Fibroblast of skin of abdomen (primary cell): Measurements from ENCODE around the gene TBL1X.
A peak's percentile ranks its signal among the peaks of the same experiment; 100 is the strongest.
"Not testable (repeated sequence)": the region's sequence is repeated elsewhere in the genome, so short reads cannot be mapped to it uniquely, and the experiment has no call there.

Source experiments
- DNase-seq: peaks from one replicate; pipeline ENCODE4 v3.0.0-alpha.2; 2013

TBL1X gene

DNA sequence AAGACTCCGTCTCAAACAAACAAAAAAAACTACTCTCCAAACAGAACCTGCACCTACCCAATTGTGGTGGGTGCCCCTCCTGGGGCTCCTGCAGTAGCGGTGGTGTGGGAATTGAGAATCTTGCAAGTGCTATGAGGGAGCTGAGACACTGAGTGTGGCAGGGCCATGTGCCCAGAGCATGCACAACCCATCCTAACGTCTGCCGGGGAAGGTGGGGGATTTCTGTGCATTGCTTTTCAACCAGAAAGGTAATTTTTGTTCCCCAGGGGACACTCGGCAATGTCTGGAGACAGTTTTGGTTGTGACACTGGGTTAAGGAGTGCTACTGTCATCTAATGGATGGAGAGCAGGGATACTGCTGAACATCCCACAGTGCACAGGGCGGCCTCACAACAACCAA lies 35.7 kb downstream of the TBL1X start:
- no peak for DNase-seq

GRCh38 chrX:9501362-9501761 lies 36.5 kb downstream of the TBL1X start:
- DNase-seq: no peak

GRCh38 chrX:9503261-9503660 lies 38.4 kb downstream of the TBL1X start:
- no peak for DNase-seq

- DNase-seq: no peak
These were observed 45.5 kb downstream of the TBL1X start for GRCh38 chrX:9510366-9510765.

- no peak for DNase-seq
These were observed 46.1 kb downstream of the TBL1X start for GRCh38 chrX:9510980-9511379.

DNA sequence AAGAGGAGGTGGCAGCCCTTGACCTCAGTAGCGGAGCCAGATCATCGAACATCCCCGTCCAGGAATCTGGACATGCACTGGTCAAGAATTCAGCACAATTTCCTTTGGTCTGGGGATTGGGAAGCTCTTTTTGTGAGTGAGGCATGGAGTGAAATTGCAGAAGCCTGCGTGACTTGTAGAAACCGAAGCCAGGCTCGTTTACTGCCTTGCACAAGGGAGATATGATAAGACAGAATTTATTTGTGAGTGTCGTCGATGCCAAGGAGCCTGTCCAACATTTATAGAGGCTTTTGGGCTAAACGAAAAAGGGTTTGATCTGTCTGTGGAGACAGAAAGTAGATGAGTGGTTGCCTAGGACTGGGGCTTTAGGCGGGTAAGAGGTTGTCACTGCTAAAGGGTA lies 50.6 kb downstream of the TBL1X start:
- DNase-seq: no peak

DNA sequence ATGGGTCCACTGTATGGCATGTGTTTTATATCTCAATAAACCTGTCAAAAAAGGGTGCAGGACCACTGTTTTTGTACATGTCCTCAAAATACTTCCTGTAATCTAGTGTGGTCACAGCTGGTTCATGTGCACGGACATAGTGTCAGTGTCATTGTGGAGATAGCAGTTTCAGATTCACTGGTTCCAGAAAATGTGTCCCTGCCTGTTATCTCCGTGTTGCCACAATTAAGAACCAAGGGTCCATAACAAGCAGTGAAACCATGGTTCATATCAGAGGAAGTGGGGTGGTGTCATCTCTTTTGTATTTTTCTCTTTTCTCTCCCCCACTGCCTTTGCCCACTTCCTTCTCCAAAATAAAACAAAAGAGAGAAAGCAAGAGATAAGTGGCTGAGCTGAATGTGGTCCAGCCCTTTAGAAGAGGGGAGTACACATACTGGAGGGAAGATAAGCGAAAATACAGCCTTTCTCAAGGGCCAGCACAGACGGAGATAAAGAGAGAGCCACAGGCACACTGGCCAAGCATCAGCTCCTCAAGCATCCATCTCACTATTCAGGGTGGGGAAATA lies 51.2 kb downstream of the TBL1X start:
- no peak for DNase-seq

- no peak for DNase-seq
These were observed 51.8 kb downstream of the TBL1X start for GRCh38 chrX:9516635-9517034.

DNA sequence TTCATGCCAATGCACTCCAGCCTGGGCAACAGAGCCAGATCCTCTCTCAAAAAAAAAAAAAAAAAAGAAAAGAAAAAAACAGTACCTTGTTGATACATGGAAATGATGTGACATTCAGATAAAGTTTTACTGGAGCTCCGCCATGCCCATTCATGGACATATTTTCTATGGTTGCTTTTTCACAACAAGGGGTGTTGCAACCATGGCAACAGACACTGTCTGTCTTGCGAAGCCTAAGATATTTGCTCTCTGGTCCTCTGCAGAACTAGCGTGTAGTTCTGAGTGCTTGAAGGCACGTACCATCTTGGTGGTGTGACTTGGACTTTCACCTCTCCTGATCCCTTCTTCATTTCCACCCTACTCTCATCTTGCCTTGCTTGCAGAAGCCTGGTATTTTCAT lies 53.2 kb downstream of the TBL1X start:
- DNase-seq: no peak

DNA sequence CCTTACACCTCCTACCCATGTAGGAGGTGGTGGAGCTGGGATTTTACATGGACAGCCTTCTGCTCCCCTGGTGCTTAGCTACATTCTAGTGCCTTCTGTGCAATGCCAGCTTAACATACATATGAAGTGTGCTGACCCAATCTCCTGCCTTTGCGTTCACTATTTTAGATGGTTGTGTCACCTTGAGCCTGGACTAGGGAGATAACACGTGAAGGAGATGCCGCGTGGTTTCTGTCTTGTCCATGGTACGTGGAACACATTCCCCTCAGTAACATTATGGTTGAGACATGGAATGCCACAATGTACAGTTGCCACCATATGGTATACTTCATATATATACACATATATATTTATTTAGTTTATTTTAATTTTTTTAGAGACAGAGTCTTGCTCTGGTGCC lies 54.0 kb downstream of the TBL1X start:
- no peak for DNase-seq

GRCh38 chrX:9519546-9520216 lies 54.8 kb downstream of the TBL1X start:
- DNase-seq: peak; percentile 13

DNA sequence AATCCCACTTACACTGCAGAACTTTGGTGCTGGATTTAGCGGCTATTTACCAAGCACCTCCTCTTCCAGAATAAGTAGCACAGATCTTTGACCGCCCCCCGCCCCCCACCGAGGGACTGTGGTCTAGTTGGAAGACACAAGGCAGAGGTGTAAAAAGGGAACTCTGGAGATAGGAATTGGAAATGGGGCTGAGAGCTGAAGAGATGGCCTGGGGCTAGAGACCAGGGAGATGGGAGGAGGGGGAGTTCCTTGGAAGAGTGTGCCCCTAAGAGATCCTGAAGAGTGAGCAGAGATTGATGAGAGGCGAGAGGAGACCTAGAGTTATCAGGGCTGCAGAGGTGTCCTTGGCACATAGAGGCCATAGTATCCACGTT lies 55.3 kb downstream of the TBL1X start:
- no peak for DNase-seq

- peak; percentile 26 for DNase-seq
These were observed 57.7 kb downstream of the TBL1X start for GRCh38 chrX:9522378-9523155.

DNA sequence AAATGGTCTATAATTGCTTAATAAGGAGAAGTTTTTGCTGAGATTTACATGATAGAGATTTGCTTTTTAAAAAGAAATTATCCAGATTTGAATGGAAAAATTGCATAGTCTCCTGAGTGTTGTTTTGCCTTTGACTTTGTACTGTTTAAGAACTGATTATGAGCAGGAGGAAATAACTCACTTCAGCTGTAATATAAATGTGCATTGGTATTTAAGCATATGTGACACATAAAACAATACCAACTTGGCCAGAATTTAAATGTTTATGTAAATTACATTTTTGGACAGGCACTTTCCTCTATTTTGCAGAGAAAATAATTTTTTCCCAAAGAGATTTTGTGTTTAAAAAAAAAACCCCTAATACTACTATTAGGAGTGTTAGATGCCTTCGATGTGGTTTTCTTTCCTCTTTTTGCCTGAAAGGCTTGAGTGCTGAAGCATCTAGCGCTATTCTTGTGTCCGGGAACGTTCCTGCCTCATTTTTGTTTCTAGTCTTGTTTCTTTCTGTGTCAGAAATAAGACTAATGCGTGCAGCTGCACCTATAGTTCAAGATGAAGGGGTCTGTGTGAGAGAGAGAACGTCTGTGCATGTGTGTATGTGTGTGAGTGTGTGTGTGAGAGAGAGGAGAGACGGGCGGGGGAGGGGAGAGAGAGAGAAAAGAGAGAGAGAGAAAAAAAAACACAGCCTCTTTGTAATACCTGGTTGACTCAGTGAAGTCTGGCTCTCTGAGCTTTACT lies 60.8 kb downstream of the TBL1X start:
- peak; percentile 8 for DNase-seq

GRCh38 chrX:9526965-9527364 lies 62.1 kb downstream of the TBL1X start:
- no peak for DNase-seq

DNA sequence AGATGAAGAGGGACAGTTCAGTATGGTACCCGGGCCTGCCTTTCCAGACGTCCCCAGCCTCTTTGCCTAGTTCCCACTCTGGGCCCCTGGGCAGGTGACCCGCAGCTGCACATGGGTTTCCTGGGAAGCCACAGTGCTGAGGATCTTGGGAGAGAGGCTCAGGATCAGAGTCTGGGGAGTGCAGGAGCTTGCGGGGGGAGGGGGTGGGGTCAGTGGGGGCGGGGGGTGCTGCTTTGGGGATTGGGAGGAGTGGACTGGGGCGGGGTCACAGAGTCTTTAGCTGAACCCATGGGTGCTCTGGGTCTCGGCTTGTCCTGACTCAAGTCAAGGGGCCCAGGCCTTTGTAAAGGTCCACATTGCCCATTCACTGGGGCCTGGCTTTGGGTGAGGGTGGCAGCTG lies 63.6 kb downstream of the TBL1X start:
- DNase-seq: no peak

DNA sequence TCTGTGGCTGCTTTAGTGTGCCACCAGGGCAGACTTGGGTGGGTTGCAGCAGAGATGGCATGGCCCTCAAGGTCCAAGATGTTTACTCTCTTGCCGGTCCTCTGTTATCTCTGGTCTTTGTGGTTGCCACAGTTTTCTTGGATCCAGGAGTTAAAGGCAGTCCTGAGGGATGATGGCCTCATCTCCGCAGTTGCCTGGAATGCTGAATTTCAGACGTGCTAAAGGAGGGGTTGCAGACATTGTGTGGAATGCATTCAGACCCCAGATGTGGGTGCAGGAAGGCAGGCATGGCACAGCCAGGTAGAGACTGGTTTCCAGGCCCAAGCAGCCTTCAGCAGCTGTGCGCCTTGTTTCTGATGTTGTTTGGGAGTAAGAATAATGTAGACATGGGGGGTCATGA lies 64.4 kb downstream of the TBL1X start:
- DNase-seq: no peak

- DNase-seq: peak; percentile 86
These were observed 66.0 kb downstream of the TBL1X start for GRCh38 chrX:9530848-9531274.

- peak; percentile 21 for DNase-seq
These were observed 67.5 kb downstream of the TBL1X start for GRCh38 chrX:9532349-9532748.

- DNase-seq: no peak
These were observed 68.8 kb downstream of the TBL1X start for GRCh38 chrX:9533611-9534010.

GRCh38 chrX:9534686-9535085 lies 69.8 kb downstream of the TBL1X start:
- DNase-seq: peak; percentile 5

- DNase-seq: no peak
These were observed 70.2 kb downstream of the TBL1X start for GRCh38 chrX:9535101-9535500.

DNA sequence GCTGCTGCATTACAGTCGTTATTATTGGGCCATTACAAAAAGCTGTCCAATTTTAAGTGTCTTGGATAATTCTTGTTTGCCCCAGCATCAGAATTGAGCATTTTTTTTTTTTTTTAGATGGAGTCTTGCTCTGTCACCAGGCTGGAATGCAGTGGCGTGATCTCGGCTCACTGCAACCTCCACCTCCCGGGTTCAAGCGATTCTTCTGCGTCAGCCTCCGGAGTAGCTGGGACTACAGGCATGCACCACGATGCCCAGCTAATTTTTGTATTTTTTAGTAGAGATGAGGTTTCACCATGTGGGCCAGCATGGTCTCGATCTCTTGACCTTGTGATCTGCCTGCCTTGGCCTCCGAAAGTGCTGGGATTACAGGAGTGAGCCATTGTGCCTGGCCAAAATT lies 71.3 kb downstream of the TBL1X start:
- DNase-seq: not testable (repeated sequence)
